Retinal pigment epithelial cell (primary cell): ENCODE results near the gene LRRC41.
"Not testable (repeated sequence)": the region's sequence is repeated elsewhere in the genome, so short reads cannot be mapped to it uniquely, and the experiment has no call there.

ENCODE experiments used
- DNase-seq: peaks from one replicate; pipeline ENCODE4 v3.0.0-alpha.2; 2010; ENCODE audit warnings: low read depth
- H3K4me3 ChIP-seq: 2 replicates; pipeline ENCODE4 v1.5.1; 2011; ENCODE audit warnings: mild to moderate bottlenecking, low read length, control low read depth, moderate library complexity
- CTCF ChIP-seq: conservative IDR thresholded peaks from 2 replicates; pipeline ENCODE4 v1.5.1; 2011; ENCODE audit warnings: low read depth, low read length, control low read depth, inconsistent platforms

LRRC41 gene

GRCh38 chr1:46256523-46256922 is 46.9 kb downstream of the LRRC41 start:
- H3K4me3 ChIP-seq, result no peak overlapping the region
- no peak for TF ChIP-seq CTCF
- DNase-seq, result no peak

GRCh38 chr1:46254668-46255067 is 48.7 kb downstream of the LRRC41 start:
- DNase-seq, result no peak
- no peak for TF ChIP-seq CTCF
- H3K4me3 ChIP-seq, result no peak overlapping the region

GRCh38 chr1:46248122-46248920 is 55.1 kb downstream of the LRRC41 start:
- no peak for DNase-seq
- H3K4me3 ChIP-seq, result peak overlapping the region; percentile 89
- TF ChIP-seq CTCF, result peak; percentile 25

GRCh38 chr1:46247436-46248121 is 55.8 kb downstream of the LRRC41 start, which contains the start of gene RAD54L:
TSS of gene RAD54L (plus strand) at chr1:46247763. CDS start at chr1:46248406, 643 bp downstream.
- H3K4me3 ChIP-seq, result peak within 1 kb of the TSS; percentile 91
- TF ChIP-seq CTCF, result no peak
- DNase-seq, result peak; percentile 96

GRCh38 chr1:46246548-46247435 is 56.6 kb downstream of the LRRC41 start:
- peak; percentile 8 for DNase-seq
- H3K4me3 ChIP-seq, result peak overlapping the region; percentile 91
- no peak for TF ChIP-seq CTCF

GRCh38 chr1:46246136-46246535 is 57.3 kb downstream of the LRRC41 start:
- DNase-seq, H3K4me3 ChIP-seq: not testable (repeated sequence)

GRCh38 chr1:46244656-46245371 is 58.6 kb downstream of the LRRC41 start:
- DNase-seq, result no peak
- peak; percentile 40 for TF ChIP-seq CTCF
- no peak overlapping the region for H3K4me3 ChIP-seq

- not testable (repeated sequence) for DNase-seq, H3K4me3 ChIP-seq
These were observed 59.6 kb downstream of the LRRC41 start for GRCh38 chr1:46243831-46244230.
